Tibial nerve (tissue), 4 donors: ENCODE results near the gene TEX35.

Experiments
- EP300 ChIP-seq, 2 donors: sonication (generic); formaldehyde crosslinking; IDR thresholded peaks; one replicate each; pipeline ENCODE4 v1.6.1; 2017; ENCODE audit warnings: antibody characterized with exemption in 2 of 2, mild to moderate bottlenecking in 1 of 2
- TF ChIP-seq, protein P1 (sequence below), 5 experiments: fragments of 200-600 bp in 3 of 5; fragments of 450-650 bp in 2 of 5; sonication (generic) in 3 of 5; IDR thresholded peaks; one replicate each; pipeline ENCODE4 v1.5.1; 2016 to 2019; ENCODE audit warnings: antibody characterized with exemption in 5 of 5, mild to moderate bottlenecking in 3 of 5, moderate library complexity in 2 of 5

DNA sequence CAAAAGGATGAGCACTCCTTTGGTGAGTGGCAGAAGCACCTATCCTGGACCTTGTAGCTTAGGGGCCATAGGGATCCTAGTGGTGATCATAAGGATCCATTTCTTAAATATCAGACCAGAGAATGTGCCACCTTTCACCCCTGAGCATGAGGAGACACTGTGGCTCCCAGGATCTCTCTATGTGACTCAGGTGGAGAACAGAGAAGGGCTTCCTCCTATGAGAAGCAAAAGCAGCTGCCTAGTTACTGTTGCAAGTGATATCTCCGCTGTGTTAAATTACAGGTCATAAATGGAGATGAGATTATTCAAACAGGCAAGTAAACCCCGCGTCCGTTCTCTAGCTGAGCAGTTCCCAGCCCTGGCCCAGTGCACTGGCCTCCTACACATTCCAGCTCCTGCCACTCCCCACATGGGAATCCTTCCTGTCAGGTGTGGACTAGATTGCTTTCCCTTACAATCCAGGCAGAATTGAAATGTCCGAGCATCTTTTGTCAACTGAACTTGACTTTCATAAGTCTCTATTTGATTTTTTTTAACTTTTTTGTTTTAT, 42.4 kb upstream of the TEX35 start:
- TF ChIP-seq, protein P1, sequence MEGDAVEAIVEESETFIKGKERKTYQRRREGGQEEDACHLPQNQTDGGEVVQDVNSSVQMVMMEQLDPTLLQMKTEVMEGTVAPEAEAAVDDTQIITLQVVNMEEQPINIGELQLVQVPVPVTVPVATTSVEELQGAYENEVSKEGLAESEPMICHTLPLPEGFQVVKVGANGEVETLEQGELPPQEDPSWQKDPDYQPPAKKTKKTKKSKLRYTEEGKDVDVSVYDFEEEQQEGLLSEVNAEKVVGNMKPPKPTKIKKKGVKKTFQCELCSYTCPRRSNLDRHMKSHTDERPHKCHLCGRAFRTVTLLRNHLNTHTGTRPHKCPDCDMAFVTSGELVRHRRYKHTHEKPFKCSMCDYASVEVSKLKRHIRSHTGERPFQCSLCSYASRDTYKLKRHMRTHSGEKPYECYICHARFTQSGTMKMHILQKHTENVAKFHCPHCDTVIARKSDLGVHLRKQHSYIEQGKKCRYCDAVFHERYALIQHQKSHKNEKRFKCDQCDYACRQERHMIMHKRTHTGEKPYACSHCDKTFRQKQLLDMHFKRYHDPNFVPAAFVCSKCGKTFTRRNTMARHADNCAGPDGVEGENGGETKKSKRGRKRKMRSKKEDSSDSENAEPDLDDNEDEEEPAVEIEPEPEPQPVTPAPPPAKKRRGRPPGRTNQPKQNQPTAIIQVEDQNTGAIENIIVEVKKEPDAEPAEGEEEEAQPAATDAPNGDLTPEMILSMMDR (IDR thresholded peaks at IDR 0.05), result no peak
- TF ChIP-seq EP300 (IDR thresholded peaks at IDR 0.05), result no peak
